T-helper 1 cell treated with Interleukin-12 subunit alpha and Interleukin-12 subunit beta and Interleukin-4 antibody, amounts not matched to agents 30 μg/mL and 1 μg/mL, for 36 hours (primary cell): ENCODE measurements around the gene VAV2.

Experiments
- H3K27ac Mint-ChIP-seq: one replicate; pipeline ENCODE4 v1.8.0; 2021; ENCODE audit warnings: mild to moderate bottlenecking, mixed read lengths
- H3K27me3 Mint-ChIP-seq: one replicate; pipeline ENCODE4 v1.8.0; 2021; ENCODE audit warnings: low read depth, mixed read lengths
- H3K36me3 Mint-ChIP-seq: one replicate; pipeline ENCODE4 v1.8.0; 2021; ENCODE audit warnings: low read depth, mixed read lengths
- H3K4me1 Mint-ChIP-seq: one replicate; pipeline ENCODE4 v1.8.0; 2021; ENCODE audit warnings: low read depth, mixed read lengths
- H3K4me3 Mint-ChIP-seq: one replicate; pipeline ENCODE4 v1.8.0; 2021; ENCODE audit warnings: mild to moderate bottlenecking, moderate library complexity, mixed read lengths
- H3K9me3 Mint-ChIP-seq: one replicate; pipeline ENCODE4 v1.8.0; 2021; ENCODE audit warnings: mixed read lengths

The VAV2 gene

GRCh38 chr9:133814586-133815208, 177.4 kb downstream of the VAV2 start:
- Mint-ChIP-seq H3K4me1 (no peaks in the 10 kb centered on the region), H3K4me3 (no peak overlapping the region), H3K9me3 (no peaks in the 10 kb centered on the region), H3K27me3 (no peaks in the 10 kb centered on the region), H3K36me3 (no peaks in the 10 kb centered on the region), H3K27ac (no peak overlapping the region)

- no peaks in the 10 kb centered on the region for H3K36me3 Mint-ChIP-seq
- H3K27ac Mint-ChIP-seq = no peak overlapping the region
- no peaks in the 10 kb centered on the region for H3K9me3 Mint-ChIP-seq
- H3K27me3 Mint-ChIP-seq = no peaks in the 10 kb centered on the region
- no peaks in the 10 kb centered on the region for H3K4me1 Mint-ChIP-seq
- no peak overlapping the region for H3K4me3 Mint-ChIP-seq
Observed at GRCh38 chr9:133813749-133814585, 178.2 kb downstream of the VAV2 start.

- Mint-ChIP-seq H3K9me3 (no peaks in the 10 kb centered on the region), H3K36me3 (no peaks in the 10 kb centered on the region), H3K4me1 (no peaks in the 10 kb centered on the region), H3K27ac (no peak overlapping the region), H3K4me3 (no peak overlapping the region), H3K27me3 (no peaks in the 10 kb centered on the region)
Observed at GRCh38 chr9:133812941-133813748, 179.0 kb downstream of the VAV2 start.

GRCh38 chr9:133812077-133812868, 179.9 kb downstream of the VAV2 start:
- Mint-ChIP-seq H3K27me3 (no peaks in the 10 kb centered on the region), H3K27ac (no peak overlapping the region), H3K9me3 (no peaks in the 10 kb centered on the region), H3K36me3 (no peaks in the 10 kb centered on the region), H3K4me3 (no peak overlapping the region), H3K4me1 (no peaks in the 10 kb centered on the region)

- Mint-ChIP-seq H3K4me3 (no peak overlapping the region), H3K27me3 (no peaks in the 10 kb centered on the region), H3K27ac (no peak overlapping the region), H3K36me3 (no peaks in the 10 kb centered on the region), H3K4me1 (no peaks in the 10 kb centered on the region), H3K9me3 (no peaks in the 10 kb centered on the region)
Observed at GRCh38 chr9:133811471-133811870, 180.7 kb downstream of the VAV2 start.

GRCh38 chr9:133810556-133811195, 181.4 kb downstream of the VAV2 start:
- H3K4me1 Mint-ChIP-seq = no peaks in the 10 kb centered on the region
- H3K4me3 Mint-ChIP-seq = no peak overlapping the region
- no peaks in the 10 kb centered on the region for H3K27me3 Mint-ChIP-seq
- no peaks in the 10 kb centered on the region for H3K9me3 Mint-ChIP-seq
- no peak overlapping the region for H3K27ac Mint-ChIP-seq
- no peaks in the 10 kb centered on the region for H3K36me3 Mint-ChIP-seq

- Mint-ChIP-seq H3K9me3 (no peaks in the 10 kb centered on the region), H3K27me3 (no peaks in the 10 kb centered on the region), H3K36me3 (no peaks in the 10 kb centered on the region), H3K27ac (no peak overlapping the region), H3K4me3 (no peak overlapping the region), H3K4me1 (no peaks in the 10 kb centered on the region)
Observed at GRCh38 chr9:133809335-133809734, 182.8 kb downstream of the VAV2 start.

GRCh38 chr9:133807818-133808217, 184.3 kb downstream of the VAV2 start:
- H3K27ac Mint-ChIP-seq = no peak overlapping the region
- H3K36me3 Mint-ChIP-seq = no peaks in the 10 kb centered on the region
- no peaks in the 10 kb centered on the region for H3K4me1 Mint-ChIP-seq
- H3K27me3 Mint-ChIP-seq = no peaks in the 10 kb centered on the region
- no peak overlapping the region for H3K4me3 Mint-ChIP-seq
- H3K9me3 Mint-ChIP-seq = no peaks in the 10 kb centered on the region

- H3K36me3 Mint-ChIP-seq = no peaks in the 10 kb centered on the region
- no peak overlapping the region for H3K4me3 Mint-ChIP-seq
- no peaks in the 10 kb centered on the region for H3K9me3 Mint-ChIP-seq
- H3K27me3 Mint-ChIP-seq = no peaks in the 10 kb centered on the region
- no peaks in the 10 kb centered on the region for H3K4me1 Mint-ChIP-seq
- no peak overlapping the region for H3K27ac Mint-ChIP-seq
Observed at GRCh38 chr9:133807037-133807436, 185.1 kb downstream of the VAV2 start.

GRCh38 chr9:133806623-133807010, 185.5 kb downstream of the VAV2 start:
- no peak overlapping the region for H3K27ac Mint-ChIP-seq
- H3K27me3 Mint-ChIP-seq = no peaks in the 10 kb centered on the region
- no peaks in the 10 kb centered on the region for H3K9me3 Mint-ChIP-seq
- H3K4me1 Mint-ChIP-seq = no peaks in the 10 kb centered on the region
- H3K4me3 Mint-ChIP-seq = no peak overlapping the region
- no peaks in the 10 kb centered on the region for H3K36me3 Mint-ChIP-seq

GRCh38 chr9:133805876-133806622, 186.1 kb downstream of the VAV2 start:
- H3K36me3 Mint-ChIP-seq = no peaks in the 10 kb centered on the region
- H3K9me3 Mint-ChIP-seq = no peaks in the 10 kb centered on the region
- H3K27me3 Mint-ChIP-seq = no peaks in the 10 kb centered on the region
- no peak overlapping the region for H3K27ac Mint-ChIP-seq
- H3K4me1 Mint-ChIP-seq = no peaks in the 10 kb centered on the region
- no peak overlapping the region for H3K4me3 Mint-ChIP-seq

GRCh38 chr9:133804199-133804598, 187.9 kb downstream of the VAV2 start:
- Mint-ChIP-seq H3K4me1 (no peaks in the 10 kb centered on the region), H3K36me3 (no peaks in the 10 kb centered on the region), H3K27me3 (no peaks in the 10 kb centered on the region), H3K4me3 (no peak overlapping the region), H3K27ac (no peak overlapping the region), H3K9me3 (no peaks in the 10 kb centered on the region)

- Mint-ChIP-seq H3K27ac (no peak overlapping the region), H3K36me3 (no peaks in the 10 kb centered on the region), H3K27me3 (no peaks in the 10 kb centered on the region)
Observed at GRCh38 chr9:133803745-133804144, 188.4 kb downstream of the VAV2 start.

More at GRCh38 chr9:133803745-133804144, 188.4 kb downstream of the VAV2 start:
- Mint-ChIP-seq H3K4me3 (no peak overlapping the region), H3K9me3 (no peaks in the 10 kb centered on the region), H3K4me1 (no peaks in the 10 kb centered on the region)
